ENCODE measurements around the gene IL20RA. TPM values are rescaled to one million over a fixed set of nuclear protein-coding genes. Genes with fewer than 3 reads are reported as not detected.

IL20RA gene
- total RNA-seq, 1 donor = 0.43 TPM

DNA sequence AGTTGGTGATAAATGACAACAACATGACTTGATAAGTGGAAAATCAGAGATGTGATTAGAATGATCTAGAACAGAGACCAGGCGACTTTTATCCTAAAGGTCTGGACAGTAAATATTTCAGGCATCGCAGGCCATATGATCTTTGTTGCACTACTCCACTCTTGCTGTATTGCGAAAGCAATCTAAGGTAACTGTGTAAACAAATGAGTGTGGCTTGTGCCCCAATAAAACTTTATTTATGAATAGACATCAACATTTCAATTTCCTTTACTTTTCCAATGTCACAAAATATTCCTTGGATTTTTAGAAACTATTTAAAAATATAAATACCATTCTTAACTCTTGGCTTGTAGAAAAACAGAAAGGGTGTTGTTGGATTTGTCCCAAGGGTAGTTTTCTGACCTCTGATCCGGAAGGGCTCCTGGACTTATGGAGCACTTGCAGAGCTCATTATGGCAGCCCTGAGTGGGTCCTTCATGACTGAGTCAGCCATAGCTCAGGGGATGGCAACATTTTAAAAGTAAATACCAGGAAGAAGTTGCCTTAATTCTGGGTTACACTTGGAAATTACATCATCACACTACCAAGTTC is 34.5 kb downstream of the IL20RA start:
- no peak overlapping the region for H3K4me3 ChIP-seq (ENCODE audit: low read depth, low read length)
- DNase-seq (ENCODE audit: low read depth) = no peak
- TF ChIP-seq, protein P1, sequence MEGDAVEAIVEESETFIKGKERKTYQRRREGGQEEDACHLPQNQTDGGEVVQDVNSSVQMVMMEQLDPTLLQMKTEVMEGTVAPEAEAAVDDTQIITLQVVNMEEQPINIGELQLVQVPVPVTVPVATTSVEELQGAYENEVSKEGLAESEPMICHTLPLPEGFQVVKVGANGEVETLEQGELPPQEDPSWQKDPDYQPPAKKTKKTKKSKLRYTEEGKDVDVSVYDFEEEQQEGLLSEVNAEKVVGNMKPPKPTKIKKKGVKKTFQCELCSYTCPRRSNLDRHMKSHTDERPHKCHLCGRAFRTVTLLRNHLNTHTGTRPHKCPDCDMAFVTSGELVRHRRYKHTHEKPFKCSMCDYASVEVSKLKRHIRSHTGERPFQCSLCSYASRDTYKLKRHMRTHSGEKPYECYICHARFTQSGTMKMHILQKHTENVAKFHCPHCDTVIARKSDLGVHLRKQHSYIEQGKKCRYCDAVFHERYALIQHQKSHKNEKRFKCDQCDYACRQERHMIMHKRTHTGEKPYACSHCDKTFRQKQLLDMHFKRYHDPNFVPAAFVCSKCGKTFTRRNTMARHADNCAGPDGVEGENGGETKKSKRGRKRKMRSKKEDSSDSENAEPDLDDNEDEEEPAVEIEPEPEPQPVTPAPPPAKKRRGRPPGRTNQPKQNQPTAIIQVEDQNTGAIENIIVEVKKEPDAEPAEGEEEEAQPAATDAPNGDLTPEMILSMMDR (IDR thresholded peaks at IDR 0.05; ENCODE audit: insufficient read depth, low read depth, low read length) = no peak

DNA sequence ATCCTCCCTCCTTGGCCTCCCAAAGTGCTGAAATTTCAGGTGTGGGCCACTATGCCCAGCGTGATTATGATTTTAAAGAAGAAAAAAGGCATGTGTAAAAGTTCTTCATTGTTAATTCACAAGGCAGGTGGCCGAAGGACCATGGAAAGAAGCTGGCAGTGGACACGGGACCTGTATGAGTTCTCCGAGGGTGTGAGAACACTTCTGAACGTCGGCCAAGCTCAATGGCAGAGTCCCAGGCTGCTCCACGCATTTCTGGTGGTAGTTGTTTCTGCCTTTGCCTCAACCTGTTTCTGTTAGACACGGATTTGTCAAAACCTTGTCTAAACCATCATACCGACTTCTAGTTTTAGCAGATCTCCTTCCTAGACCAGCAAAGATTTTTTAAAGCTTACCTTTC is 36.6 kb downstream of the IL20RA start:
- TF ChIP-seq, protein P1 (IDR thresholded peaks at IDR 0.05; ENCODE audit: insufficient read depth, low read depth, low read length) = no peak
- H3K4me3 ChIP-seq (ENCODE audit: low read depth, low read length) = no peak overlapping the region
- DNase-seq (ENCODE audit: low read depth) = no peak

DNA sequence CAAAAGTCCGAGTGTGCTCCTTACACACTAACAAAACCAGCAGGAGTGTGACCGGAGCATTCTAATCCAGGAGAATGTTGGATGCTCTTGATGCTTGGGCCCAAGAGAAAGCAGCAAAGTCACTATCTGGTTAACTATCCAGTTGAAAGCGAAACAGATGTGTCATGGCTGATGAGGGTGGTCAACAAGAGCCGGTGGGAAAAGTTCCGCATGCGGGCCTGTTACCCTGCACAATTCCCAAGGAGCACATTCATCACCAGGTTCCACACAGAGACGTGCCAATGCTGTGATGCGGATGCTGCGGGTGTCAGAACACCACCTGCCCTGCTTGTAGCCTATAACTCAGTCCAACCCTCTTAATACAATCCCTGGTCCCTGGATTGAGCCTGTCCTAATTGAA is 38.7 kb downstream of the IL20RA start:
- TF ChIP-seq, protein P1 (IDR thresholded peaks at IDR 0.05; ENCODE audit: insufficient read depth, low read depth, low read length) = no peak
- no peak overlapping the region for H3K4me3 ChIP-seq (ENCODE audit: low read depth, low read length)
- no peak for DNase-seq (ENCODE audit: low read depth)

DNA sequence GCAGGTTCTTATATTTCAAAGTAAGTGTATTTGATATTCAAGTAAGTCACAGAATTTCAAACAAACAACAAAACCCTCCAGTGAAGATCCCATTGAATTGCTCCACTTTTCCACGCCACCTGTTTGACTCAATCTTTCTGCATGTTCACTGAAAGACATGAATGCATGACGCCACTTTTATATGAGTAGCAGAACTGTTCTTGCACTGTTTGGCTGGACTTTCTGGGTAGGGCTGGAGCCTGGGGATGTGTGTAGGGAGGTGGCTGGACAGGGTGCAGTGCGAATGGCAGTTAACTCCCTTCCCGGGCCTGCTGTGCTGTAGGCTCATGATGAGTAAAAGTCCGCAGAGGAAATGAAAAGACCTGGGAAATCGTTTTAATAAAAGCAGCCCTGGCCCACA is 39.7 kb downstream of the IL20RA start:
- TF ChIP-seq, protein P1 (IDR thresholded peaks at IDR 0.05; ENCODE audit: insufficient read depth, low read depth, low read length) = no peak
- DNase-seq (ENCODE audit: low read depth) = no peak
- no peak overlapping the region for H3K4me3 ChIP-seq (ENCODE audit: low read depth, low read length)

DNA sequence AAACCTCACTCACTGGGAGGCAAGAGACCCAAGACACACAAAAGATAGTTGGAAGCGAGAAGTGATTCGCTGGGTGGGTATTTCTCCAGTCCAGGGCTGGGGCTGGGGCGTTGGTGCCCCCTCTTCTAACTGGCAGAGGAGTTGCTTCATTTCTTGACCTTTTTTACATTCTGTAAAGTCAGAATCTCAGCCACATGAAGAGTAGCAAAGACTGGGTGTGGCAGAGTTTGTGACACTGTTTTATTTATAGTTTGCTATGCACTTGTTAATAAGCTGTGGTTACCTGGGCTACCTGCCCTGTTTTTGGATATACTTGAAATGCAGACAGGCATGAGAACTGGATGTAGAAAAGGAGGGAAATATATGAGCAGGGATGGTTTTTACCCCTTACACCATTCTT is 42.3 kb downstream of the IL20RA start:
- DNase-seq (ENCODE audit: low read depth) = no peak
- H3K4me3 ChIP-seq (ENCODE audit: low read depth, low read length) = no peak overlapping the region
- TF ChIP-seq, protein P1 (IDR thresholded peaks at IDR 0.05; ENCODE audit: insufficient read depth, low read depth, low read length) = no peak

DNA sequence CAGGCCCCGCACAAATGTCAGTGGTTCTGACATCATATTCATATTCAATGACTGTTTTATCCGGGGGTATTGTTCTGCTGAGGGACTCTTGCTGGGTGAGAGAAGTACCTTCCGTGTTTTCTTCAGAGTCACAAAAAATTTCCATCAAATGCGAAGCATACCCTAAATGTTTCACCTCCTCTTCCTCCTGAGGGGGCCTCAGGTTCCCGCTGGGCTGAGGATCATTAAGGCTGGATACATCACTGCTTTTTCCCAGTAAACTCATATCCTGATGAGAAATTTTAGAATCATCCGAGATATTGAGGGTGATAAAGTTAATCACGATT is 42.8 kb downstream of the IL20RA start:
- TF ChIP-seq, protein P1 (IDR thresholded peaks at IDR 0.05; ENCODE audit: insufficient read depth, low read depth, low read length) = no peak
- H3K4me3 ChIP-seq (ENCODE audit: low read depth, low read length) = no peak overlapping the region
- DNase-seq (ENCODE audit: low read depth) = no peak

DNA sequence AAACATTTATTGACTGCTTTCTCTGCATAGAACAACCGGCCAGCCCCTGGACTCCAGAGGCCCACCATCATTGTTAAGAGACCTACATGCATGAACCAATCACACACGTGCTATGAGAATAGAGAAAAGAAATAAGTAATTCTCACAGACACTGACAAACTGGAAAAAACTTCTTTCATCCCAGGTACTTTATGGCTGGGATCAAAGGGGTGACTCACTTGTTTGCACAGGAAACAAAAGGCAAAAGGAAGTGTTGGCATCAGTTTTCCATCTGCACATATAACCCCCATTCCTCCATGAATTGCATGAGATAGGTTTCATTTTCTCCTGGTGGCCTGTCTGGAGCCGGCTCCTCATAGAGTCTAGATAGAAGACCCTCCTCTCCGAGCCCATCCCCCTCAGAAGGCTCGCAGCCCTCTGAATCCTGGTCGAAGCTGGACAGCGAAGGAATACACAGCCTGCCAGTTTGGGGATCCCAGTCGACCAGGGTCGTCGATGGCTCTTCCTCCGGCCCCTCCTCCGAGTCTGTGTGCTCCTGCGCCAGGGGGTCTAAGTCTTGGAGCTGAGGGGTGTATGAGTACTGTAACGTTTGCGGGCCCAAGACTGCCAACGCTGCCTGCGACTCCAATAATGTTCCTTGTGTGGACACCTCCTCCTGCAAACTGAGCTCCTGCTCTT is 43.3 kb downstream of the IL20RA start:
- DNase-seq (ENCODE audit: low read depth) = no peak
- TF ChIP-seq, protein P1 (IDR thresholded peaks at IDR 0.05; ENCODE audit: insufficient read depth, low read depth, low read length) = no peak
- H3K4me3 ChIP-seq (ENCODE audit: low read depth, low read length) = no peak overlapping the region

Data from fibroblast of villous mesenchyme (primary cell).